GM19467 (cell line): ENCODE results near the gene CCDC85C.

Source experiments
- ATAC-seq: cut with Tn5 transposase; IDR thresholded peaks from one replicate; pipeline ENCODE4 v1.9.1; 2021; ENCODE audit warnings: mild to moderate bottlenecking, moderate library complexity; ENCODE audit not compliant: unreplicated experiment

CCDC85C gene

GRCh38 chr14:99527427-99528076, 76.5 kb downstream of the CCDC85C start:
- no peak for ATAC-seq

GRCh38 chr14:99527026-99527425, 77.0 kb downstream of the CCDC85C start:
- ATAC-seq: no peak

- ATAC-seq: no peak
Observed at GRCh38 chr14:99525699-99526080, 78.3 kb downstream of the CCDC85C start.

GRCh38 chr14:99524804-99525698, 79.0 kb downstream of the CCDC85C start:
- no peak for ATAC-seq

- ATAC-seq: no peak
Observed at GRCh38 chr14:99524091-99524661, 79.8 kb downstream of the CCDC85C start.

GRCh38 chr14:99523704-99524055, 80.3 kb downstream of the CCDC85C start:
- ATAC-seq: no peak

- no peak for ATAC-seq
Observed at GRCh38 chr14:99522934-99523703, 80.9 kb downstream of the CCDC85C start.

GRCh38 chr14:99522457-99522891, 81.5 kb downstream of the CCDC85C start:
- no peak for ATAC-seq

GRCh38 chr14:99522025-99522401, 82.0 kb downstream of the CCDC85C start:
- ATAC-seq: no peak

GRCh38 chr14:99521176-99522024, 82.6 kb downstream of the CCDC85C start:
- no peak for ATAC-seq

GRCh38 chr14:99520571-99521081, 83.4 kb downstream of the CCDC85C start:
- no peak for ATAC-seq

- ATAC-seq: no peak
Observed at GRCh38 chr14:99519931-99520421, 84.0 kb downstream of the CCDC85C start.

GRCh38 chr14:99519347-99519881, 84.6 kb downstream of the CCDC85C start:
- no peak for ATAC-seq

GRCh38 chr14:99518441-99519346, 85.3 kb downstream of the CCDC85C start:
- ATAC-seq: peak; percentile 66

- no peak for ATAC-seq
Observed at GRCh38 chr14:99517643-99518381, 86.2 kb downstream of the CCDC85C start.

- no peak for ATAC-seq
Observed at GRCh38 chr14:99516871-99517642, 87.0 kb downstream of the CCDC85C start.
